ENCODE results near the gene PNKD. TPM values are rescaled to one million over a fixed set of nuclear protein-coding genes. Genes with fewer than 3 reads are reported as not detected.

Gene PNKD
- total and polyA plus RNA-seq, 4 donors, result 26.9 to 108 (median 65.7) TPM

GRCh38 chr2:218290316-218291261 lies 20.3 kb downstream of the PNKD start:
- Histone ChIP-seq H3K36me3 (ENCODE audit: control insufficient read depth in 1 of 2, insufficient read depth in 2 of 2, low read length in 1 of 2) (no peaks in the 10 kb centered on the region), H3K4me1 (ENCODE audit: control insufficient read depth in 1 of 2, insufficient read depth in 2 of 2, low read length in 2 of 2) (peaks cover 0 to 3% of the 10 kb centered on the region in 2 donors), H3K27me3 (ENCODE audit: control insufficient read depth in 1 of 2, insufficient read depth in 2 of 2, low read length in 1 of 2) (no peaks in the 10 kb centered on the region), H3K4me3 (ENCODE audit: low read length in 2 of 2) (peak overlapping the region; percentile 59 to 94), H3K27ac (ENCODE audit: low read depth in 1 of 2, low read length in 2 of 2) (peak overlapping the region; percentile 46 to 92), H3K9me3 (ENCODE audit: control insufficient read depth, low read length) (no peaks in the 10 kb centered on the region)
- no peak for DNase-seq
- no peak for ATAC-seq (ENCODE audit: low FRiP score)
- intact Hi-C loops (cut with DNase I), result loop anchor here in 1 of 2 donors (2.0 kb wide), 1 partner anchor 18 kb away; no protein-coding TSS in a partner anchor
- WGBS, 2 donors, result 8 to 12% methylated on average over 12 of the region's 12 CpGs

DNA sequence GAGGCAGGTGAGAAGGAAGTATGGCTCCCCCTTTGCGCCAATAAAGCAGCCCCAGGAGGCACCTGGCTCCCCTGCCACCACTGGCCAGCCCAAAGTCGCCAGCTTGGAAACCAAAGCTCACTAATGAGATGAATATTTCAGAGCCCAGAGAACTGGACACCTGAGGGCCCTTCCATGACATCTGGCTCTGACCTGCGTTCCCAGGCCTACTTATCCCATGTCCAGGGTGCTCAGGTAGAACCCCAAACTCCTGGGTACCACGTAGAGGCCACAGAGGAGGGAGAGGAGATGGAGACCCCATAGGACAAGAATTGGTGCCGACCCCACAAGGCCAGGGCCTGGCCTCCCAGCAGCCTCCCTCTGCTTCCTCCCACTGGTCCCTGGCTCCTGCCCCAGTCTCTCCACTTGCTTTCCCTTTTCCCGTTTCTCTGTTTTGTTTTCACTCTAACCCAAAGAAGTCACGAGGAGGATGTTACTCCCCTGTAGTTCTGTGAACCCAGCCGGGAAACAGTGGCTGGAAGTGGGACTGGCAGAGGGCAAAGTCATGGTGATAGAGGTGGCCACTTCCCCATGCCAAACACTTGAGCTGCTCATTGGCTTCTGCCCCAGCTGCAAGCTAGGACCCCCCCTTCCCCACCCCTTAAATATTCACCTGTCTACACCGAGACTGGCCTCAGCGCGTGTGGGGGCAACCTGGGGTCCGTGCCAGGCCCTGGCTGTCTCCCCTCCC lies 21.2 kb downstream of the PNKD start:
- peak; percentile 25 for ATAC-seq (ENCODE audit: low FRiP score)
- H3K36me3 ChIP-seq (ENCODE audit: control insufficient read depth in 1 of 2, insufficient read depth in 2 of 2, low read length in 1 of 2), result no peaks in the 10 kb centered on the region

GRCh38 chr2:218292048-218293014 lies 22.0 kb downstream of the PNKD start, which contains the start of gene TMBIM1:
TMBIM1 (minus strand) TSS chr2:218292503; CDS start chr2:218282141, 10,362 bp downstream.
- H3K4me1 ChIP-seq (ENCODE audit: control insufficient read depth in 1 of 2, insufficient read depth in 2 of 2, low read length in 2 of 2), result peaks cover 0 to 3% of the 10 kb centered on the region in 2 donors
- ATAC-seq (ENCODE audit: low FRiP score) (peak; percentile 93), DNase-seq (peak; percentile 87 to 93)
- intact Hi-C loops (cut with DNase I), result no loop called here
- H3K27me3 ChIP-seq (ENCODE audit: control insufficient read depth in 1 of 2, insufficient read depth in 2 of 2, low read length in 1 of 2), result no peaks in the 10 kb centered on the region
- 4 to 6% methylated on average over 46 to 63 of the region's 63 CpGs for WGBS, 2 donors
- H3K36me3 ChIP-seq (ENCODE audit: control insufficient read depth in 1 of 2, insufficient read depth in 2 of 2, low read length in 1 of 2), result no peaks in the 10 kb centered on the region
- no peaks in the 10 kb centered on the region for H3K9me3 ChIP-seq (ENCODE audit: control insufficient read depth, low read length)
- peak within 1 kb of the TSS; percentile 76 to 92 for H3K27ac ChIP-seq (ENCODE audit: low read depth in 1 of 2, low read length in 2 of 2)
- peak within 1 kb of the TSS; percentile 59 to 94 for H3K4me3 ChIP-seq (ENCODE audit: low read length in 2 of 2)

More for the DNA sequence above, 21.2 kb downstream of the PNKD start:
- intact Hi-C loops (cut with DNase I), result loop anchor here in 1 of 2 donors (2.0 kb wide), 1 partner anchor 19 kb away; no protein-coding TSS in a partner anchor
- peak overlapping the region; percentile 59 to 94 for H3K4me3 ChIP-seq (ENCODE audit: low read length in 2 of 2)
- DNase-seq, result peak in 1 of 2 donors; percentile 72
- H3K27me3 ChIP-seq (ENCODE audit: control insufficient read depth in 1 of 2, insufficient read depth in 2 of 2, low read length in 1 of 2), result no peaks in the 10 kb centered on the region
- 10 to 12% methylated on average over 11 to 12 of the region's 12 CpGs for WGBS, 2 donors
- H3K27ac ChIP-seq (ENCODE audit: low read depth in 1 of 2, low read length in 2 of 2), result peak overlapping the region; percentile 76 to 92
- H3K4me1 ChIP-seq (ENCODE audit: control insufficient read depth in 1 of 2, insufficient read depth in 2 of 2, low read length in 2 of 2), result peaks cover 0 to 3% of the 10 kb centered on the region in 2 donors
- H3K9me3 ChIP-seq (ENCODE audit: control insufficient read depth, low read length), result no peaks in the 10 kb centered on the region

GRCh38 chr2:218293715-218294429 lies 23.6 kb downstream of the PNKD start:
- 50 to 62% methylated on average over 5 of the region's 5 CpGs for WGBS, 2 donors
- H3K4me1 ChIP-seq (ENCODE audit: control insufficient read depth in 1 of 2, insufficient read depth in 2 of 2, low read length in 2 of 2), result peaks cover 0 to 3% of the 10 kb centered on the region in 2 donors
- DNase-seq, result no peak
- ATAC-seq (ENCODE audit: low FRiP score), result no peak
- H3K27me3 ChIP-seq (ENCODE audit: control insufficient read depth in 1 of 2, insufficient read depth in 2 of 2, low read length in 1 of 2), result no peaks in the 10 kb centered on the region
- H3K9me3 ChIP-seq (ENCODE audit: control insufficient read depth, low read length), result no peaks in the 10 kb centered on the region
- intact Hi-C loops (cut with DNase I), result no loop called here
- H3K27ac ChIP-seq (ENCODE audit: low read depth in 1 of 2, low read length in 2 of 2), result peak overlapping the region; percentile 76 to 89
- no peaks in the 10 kb centered on the region for H3K36me3 ChIP-seq (ENCODE audit: control insufficient read depth in 1 of 2, insufficient read depth in 2 of 2, low read length in 1 of 2)
- H3K4me3 ChIP-seq (ENCODE audit: low read length in 2 of 2), result no peak overlapping the region

- Histone ChIP-seq H3K27me3 (ENCODE audit: control insufficient read depth in 1 of 2, insufficient read depth in 2 of 2, low read length in 1 of 2) (no peaks in the 10 kb centered on the region), H3K9me3 (ENCODE audit: control insufficient read depth, low read length) (no peaks in the 10 kb centered on the region), H3K27ac (ENCODE audit: low read depth in 1 of 2, low read length in 2 of 2) (peak overlapping the region; percentile 21 to 89), H3K36me3 (ENCODE audit: control insufficient read depth in 1 of 2, insufficient read depth in 2 of 2, low read length in 1 of 2) (no peaks in the 10 kb centered on the region), H3K4me3 (ENCODE audit: low read length in 2 of 2) (no peak overlapping the region), H3K4me1 (ENCODE audit: control insufficient read depth in 1 of 2, insufficient read depth in 2 of 2, low read length in 2 of 2) (peaks cover 0 to 3% of the 10 kb centered on the region in 2 donors)
- DNase-seq, result no peak
- intact Hi-C loops (cut with DNase I), result no loop called here
- ATAC-seq (ENCODE audit: low FRiP score), result no peak
- WGBS, 2 donors, result 78 to 81% methylated on average over 5 of the region's 5 CpGs
Observed at GRCh38 chr2:218294430-218295022, 24.2 kb downstream of the PNKD start.

- no peaks in the 10 kb centered on the region for H3K27me3 ChIP-seq (ENCODE audit: control insufficient read depth in 1 of 2, insufficient read depth in 2 of 2, low read length in 1 of 2)
- H3K4me1 ChIP-seq (ENCODE audit: control insufficient read depth in 1 of 2, insufficient read depth in 2 of 2, low read length in 2 of 2), result peaks cover 0 to 3% of the 10 kb centered on the region in 2 donors
- no peaks in the 10 kb centered on the region for H3K36me3 ChIP-seq (ENCODE audit: control insufficient read depth in 1 of 2, insufficient read depth in 2 of 2, low read length in 1 of 2)
- ATAC-seq (ENCODE audit: low FRiP score) (no peak), DNase-seq (no peak)
- 4 to 7% methylated on average over 7 of the region's 7 CpGs for WGBS, 2 donors
- no peak overlapping the region for H3K4me3 ChIP-seq (ENCODE audit: low read length in 2 of 2)
- no peaks in the 10 kb centered on the region for H3K9me3 ChIP-seq (ENCODE audit: control insufficient read depth, low read length)
- H3K27ac ChIP-seq (ENCODE audit: low read depth in 1 of 2, low read length in 2 of 2), result peak overlapping the region; percentile 89 to 97
- intact Hi-C loops (cut with DNase I), result no loop called here
Observed at GRCh38 chr2:218295029-218295428, 24.7 kb downstream of the PNKD start.

- DNase-seq (no peak), ATAC-seq (ENCODE audit: low FRiP score) (no peak)
- Histone ChIP-seq H3K9me3 (ENCODE audit: control insufficient read depth, low read length) (no peaks in the 10 kb centered on the region), H3K36me3 (ENCODE audit: control insufficient read depth in 1 of 2, insufficient read depth in 2 of 2, low read length in 1 of 2) (no peaks in the 10 kb centered on the region), H3K4me3 (ENCODE audit: low read length in 2 of 2) (no peak overlapping the region), H3K4me1 (ENCODE audit: control insufficient read depth in 1 of 2, insufficient read depth in 2 of 2, low read length in 2 of 2) (peaks cover 0 to 3% of the 10 kb centered on the region in 2 donors), H3K27ac (ENCODE audit: low read depth in 1 of 2, low read length in 2 of 2) (peak overlapping the region in 1 of 2 donors; percentile 60), H3K27me3 (ENCODE audit: control insufficient read depth in 1 of 2, insufficient read depth in 2 of 2, low read length in 1 of 2) (no peaks in the 10 kb centered on the region)
- 38 to 58% methylated on average over 1 of the region's 1 CpG for WGBS, 2 donors
- intact Hi-C loops (cut with DNase I), result no loop called here
Observed at GRCh38 chr2:218296200-218296599, 25.9 kb downstream of the PNKD start.

All from aorta (tissue), 5 donors.